MCF 10A (cell line): ENCODE data around the gene TRABD2A. TPM values are rescaled to one million over a fixed set of nuclear protein-coding genes. Genes with fewer than 3 reads are reported as not detected.

Source experiments
- BruUV-seq: library from RNA; stranded (reverse); fragments of 400-500 nt; replicated peaks from 2 replicates; lab custom pipeline; 2021; lab: Mats Ljungman, UMichigan
- CTCF ChIA-PET: fragments of 300-600 bp; sonication (Branson Sonifier 250); formaldehyde crosslinking; extraction: SDS; loops from one replicate; lab custom pipeline; 2021; ENCODE audit warnings: antibody characterized with exemption, inconsistent platforms; lab: Yijun Ruan, JAX
- POLR2A ChIA-PET: fragments of 300-600, 350-650 bp; sonication (Branson Sonifier 250); formaldehyde crosslinking; extraction: SDS; loops from one replicate; lab custom pipeline; 2020; ENCODE audit warnings: antibody characterized with exemption, inconsistent platforms; lab: Yijun Ruan, JAX
- DNase-seq: peaks from one replicate; pipeline ENCODE4 v3.0.0-alpha.2; 2018; ENCODE audit not compliant: unreplicated experiment
- H3K27ac Mint-ChIP-seq: one replicate; pipeline ENCODE4 v1.8.0; 2022; ENCODE audit warnings: mild to moderate bottlenecking, low read depth, mixed read lengths; ENCODE audit not compliant: unreplicated experiment
- H3K27me3 Mint-ChIP-seq: one replicate; pipeline ENCODE4 v1.8.0; 2022; ENCODE audit warnings: mixed read lengths; ENCODE audit not compliant: insufficient read depth, unreplicated experiment
- H3K36me3 Mint-ChIP-seq: one replicate; pipeline ENCODE4 v1.8.0; 2022; ENCODE audit warnings: mild to moderate bottlenecking, moderate library complexity, mixed read lengths; ENCODE audit not compliant: insufficient read depth, unreplicated experiment
- H3K4me1 Mint-ChIP-seq: one replicate; pipeline ENCODE4 v1.8.0; 2022; ENCODE audit warnings: mixed read lengths; ENCODE audit not compliant: insufficient read depth, unreplicated experiment
- H3K4me3 Mint-ChIP-seq: one replicate; pipeline ENCODE4 v1.8.0; 2022; ENCODE audit warnings: mild to moderate bottlenecking, moderate library complexity, mixed read lengths; ENCODE audit not compliant: unreplicated experiment
- H3K9me3 Mint-ChIP-seq: one replicate; pipeline ENCODE4 v1.8.0; 2022; ENCODE audit warnings: mixed read lengths; ENCODE audit not compliant: unreplicated experiment
- CTCF ChIP-seq: fragments of 200-600 bp; IDR thresholded peaks from one replicate; pipeline ENCODE4 v1.8.0; 2022; ENCODE audit warnings: antibody characterized with exemption, mild to moderate bottlenecking; ENCODE audit not compliant: unreplicated experiment
- intact Hi-C: fragments of 100-400 bp; cut with micrococcal nuclease; formaldehyde crosslinking; loops from 2 replicates; pipeline ENCODE4 v1.14.1; 2022
- total RNA-seq: library from RNA; stranded (reverse); gene quantifications from 2 replicates; pipeline ENCODE4 v1.2.3, GENCODE V29; 2022

The TRABD2A gene
- total RNA-seq, 1 experiment from 2014 or later = 20.0 TPM

- H3K27me3 Mint-ChIP-seq = no peaks in the 10 kb centered on the region
Observed at GRCh38 chr2:84851876-84852275, 29.0 kb downstream of the TRABD2A start.

GRCh38 chr2:84850471-84850870 lies 30.4 kb downstream of the TRABD2A start:
- Mint-ChIP-seq H3K4me1 (peaks cover 16% of the 10 kb centered on the region), H3K36me3 (peaks cover 7% of the 10 kb centered on the region), H3K4me3 (no peak overlapping the region), H3K27me3 (no peaks in the 10 kb centered on the region), H3K9me3 (no peaks in the 10 kb centered on the region), H3K27ac (no peak overlapping the region)
- DNase-seq = no peak
- CTCF ChIA-PET = interaction anchor here (0.6 to 2.0 kb wide), 6 partner anchors 9 to 502 kb away, joined by 3 to 6 read pairs (median 4); no protein-coding TSS in a partner anchor
- POLR2A ChIA-PET = no interaction called here
- no TSS peak for BruUV-seq
- intact Hi-C loops = no loop called here
- TF ChIP-seq CTCF = no peak

More at GRCh38 chr2:84851876-84852275, 29.0 kb downstream of the TRABD2A start:
- peaks cover 7% of the 10 kb centered on the region for H3K36me3 Mint-ChIP-seq
- H3K27ac Mint-ChIP-seq = no peak overlapping the region
- no peak for DNase-seq
- intact Hi-C loops = no loop called here
- no peak overlapping the region for H3K4me3 Mint-ChIP-seq
- no TSS peak for BruUV-seq
- no peaks in the 10 kb centered on the region for H3K9me3 Mint-ChIP-seq
- H3K4me1 Mint-ChIP-seq = peaks cover 16% of the 10 kb centered on the region
- no peak for TF ChIP-seq CTCF
- POLR2A ChIA-PET = no interaction called here
- CTCF ChIA-PET = interaction anchor here (0.6 to 2.0 kb wide), 4 partner anchors 8 to 325 kb away, joined by 3 to 6 read pairs (median 4); no protein-coding TSS in a partner anchor

GRCh38 chr2:84849271-84849952 lies 31.5 kb downstream of the TRABD2A start:
- H3K27ac Mint-ChIP-seq = peak overlapping the region; percentile 59
- BruUV-seq = no TSS peak
- peaks cover 7% of the 10 kb centered on the region for H3K36me3 Mint-ChIP-seq
- peak; percentile 79 for DNase-seq
- peak overlapping the region; percentile 15 for H3K4me3 Mint-ChIP-seq
- ChIA-PET POLR2A (interaction anchor here (0.6 to 1.3 kb wide), 4 partner anchors 11 to 1206 kb away, joined by 3 to 4 read pairs (median 4); no protein-coding TSS in a partner anchor), CTCF (interaction anchor here (0.6 to 1.8 kb wide), 9 partner anchors 8 to 496 kb away, joined by 3 to 7 read pairs (median 3); no protein-coding TSS in a partner anchor)
- no peaks in the 10 kb centered on the region for H3K9me3 Mint-ChIP-seq
- H3K4me1 Mint-ChIP-seq = peaks cover 16% of the 10 kb centered on the region
- H3K27me3 Mint-ChIP-seq = no peaks in the 10 kb centered on the region
- intact Hi-C loops = no loop called here
- TF ChIP-seq CTCF = no peak

GRCh38 chr2:84847326-84848050 lies 33.4 kb downstream of the TRABD2A start:
- H3K27me3 Mint-ChIP-seq = no peaks in the 10 kb centered on the region
- no peak overlapping the region for H3K4me3 Mint-ChIP-seq
- intact Hi-C loops = no loop called here
- peaks cover 16% of the 10 kb centered on the region for H3K4me1 Mint-ChIP-seq
- BruUV-seq = no TSS peak
- H3K36me3 Mint-ChIP-seq = peaks cover 3% of the 10 kb centered on the region
- no peak for TF ChIP-seq CTCF
- no peak for DNase-seq
- POLR2A ChIA-PET = no interaction called here
- H3K27ac Mint-ChIP-seq = no peak overlapping the region
- no peaks in the 10 kb centered on the region for H3K9me3 Mint-ChIP-seq
- CTCF ChIA-PET = interaction anchor here (0.5 to 0.6 kb wide), 2 partner anchors 18 to 34 kb away, joined by 3 read pairs; no protein-coding TSS in a partner anchor
